ENCODE measurements around the gene NEK4. TPM values are rescaled to one million over a fixed set of nuclear protein-coding genes. Genes with fewer than 3 reads are reported as not detected.
A peak's percentile ranks its signal among the peaks of the same experiment; 100 is the strongest.

The NEK4 gene
- total and polyA plus RNA-seq, 2 of the 13 experiments (the other 11 are each of a cell fraction or from before 2014, with no cell fraction given): 16.5 to 38.0 TPM

GRCh38 chr3:52774901-52775864, 4.4 kb upstream of the NEK4 start (continued):
- TF ChIP-seq, protein P1, sequence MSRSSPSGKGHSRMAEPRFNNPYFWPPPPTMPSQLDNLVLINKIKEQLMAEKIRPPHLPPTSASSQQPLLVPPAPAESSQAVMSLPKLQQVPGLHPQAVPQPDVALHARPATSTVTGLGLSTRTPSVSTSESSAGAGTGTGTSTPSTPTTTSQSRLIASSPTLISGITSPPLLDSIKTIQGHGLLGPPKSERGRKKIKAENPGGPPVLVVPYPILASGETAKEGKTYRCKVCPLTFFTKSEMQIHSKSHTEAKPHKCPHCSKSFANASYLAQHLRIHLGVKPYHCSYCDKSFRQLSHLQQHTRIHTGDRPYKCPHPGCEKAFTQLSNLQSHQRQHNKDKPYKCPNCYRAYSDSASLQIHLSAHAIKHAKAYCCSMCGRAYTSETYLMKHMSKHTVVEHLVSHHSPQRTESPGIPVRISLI (CRISPR knock-in tag; IDR thresholded peaks at IDR 0.05; ENCODE audit: borderline replicate concordance): no peak; the same call in 1 of the 2 replicates
- TF ChIP-seq SIX4 (CRISPR knock-in tag; IDR thresholded peaks at IDR 0.05) (peak; percentile 72; the same call in 1 of the 2 replicates), ZNF652 (CRISPR knock-in tag; IDR thresholded peaks at IDR 0.05; ENCODE audit: borderline replicate concordance, low read depth) (no peak; the same call in 1 of the 2 replicates), PRPF4 (IDR thresholded peaks at IDR 0.05; ENCODE audit: low read depth, low read length, poor library complexity, severe bottlenecking) (no peak), SCMH1 (CRISPR knock-in tag; IDR thresholded peaks at IDR 0.05; ENCODE audit: borderline replicate concordance) (no peak), TGIF2 (CRISPR knock-in tag; IDR thresholded peaks at IDR 0.05) (peak; percentile 84), PREB (CRISPR knock-in tag; IDR thresholded peaks at IDR 0.05) (no peak), MTA3 (CRISPR knock-in tag; IDR thresholded peaks at IDR 0.05) (no peak), TCF12 (IDR thresholded peaks at IDR 0.05) (no peak), TCF12 (CRISPR knock-in tag; IDR thresholded peaks at IDR 0.05) (no peak; the same call in none of the 2 replicates), SATB2 (CRISPR knock-in tag; IDR thresholded peaks at IDR 0.05) (no peak), JUN (CRISPR knock-in tag; IDR thresholded peaks at IDR 0.05) (no peak), ZNF850 (CRISPR knock-in tag; conservative IDR thresholded peaks at IDR 0.05) (no peak), ZNF816 (CRISPR knock-in tag; IDR thresholded peaks at IDR 0.05; ENCODE audit: borderline replicate concordance) (no peak; the same call in 1 of the 2 replicates), KLF13 (CRISPR knock-in tag; IDR thresholded peaks at IDR 0.05) (no peak), MXI1 (IDR thresholded peaks at IDR 0.05; ENCODE audit: borderline replicate concordance, low read depth, low read length) (peak; percentile 76; the same call in 1 of the 3 replicates), ZNF12 (CRISPR knock-in tag; IDR thresholded peaks at IDR 0.05) (no peak), KDM5A (IDR thresholded peaks at IDR 0.05; ENCODE audit: borderline replicate concordance, low read length) (no peak), MED13 (CRISPR knock-in tag; IDR thresholded peaks at IDR 0.05) (peak; percentile 82; the same call in 1 of the 2 replicates), THYN1 (CRISPR knock-in tag; IDR thresholded peaks at IDR 0.05; ENCODE audit: borderline replicate concordance, low read depth) (no peak), HMGA1 (CRISPR knock-in tag; conservative IDR thresholded peaks at IDR 0.05) (no peak), ELF3 (CRISPR knock-in tag; IDR thresholded peaks at IDR 0.05) (peak; percentile 94), ZSCAN21 (CRISPR knock-in tag; IDR thresholded peaks at IDR 0.05; ENCODE audit: borderline replicate concordance) (no peak), MYC (CRISPR knock-in tag; IDR thresholded peaks at IDR 0.05; ENCODE audit: borderline replicate concordance) (peak; percentile 56; the same call in 1 of the 2 replicates), HDAC1 (CRISPR knock-in tag; IDR thresholded peaks at IDR 0.05) (peak; percentile 93)
- TF ChIP-seq, protein P2, sequence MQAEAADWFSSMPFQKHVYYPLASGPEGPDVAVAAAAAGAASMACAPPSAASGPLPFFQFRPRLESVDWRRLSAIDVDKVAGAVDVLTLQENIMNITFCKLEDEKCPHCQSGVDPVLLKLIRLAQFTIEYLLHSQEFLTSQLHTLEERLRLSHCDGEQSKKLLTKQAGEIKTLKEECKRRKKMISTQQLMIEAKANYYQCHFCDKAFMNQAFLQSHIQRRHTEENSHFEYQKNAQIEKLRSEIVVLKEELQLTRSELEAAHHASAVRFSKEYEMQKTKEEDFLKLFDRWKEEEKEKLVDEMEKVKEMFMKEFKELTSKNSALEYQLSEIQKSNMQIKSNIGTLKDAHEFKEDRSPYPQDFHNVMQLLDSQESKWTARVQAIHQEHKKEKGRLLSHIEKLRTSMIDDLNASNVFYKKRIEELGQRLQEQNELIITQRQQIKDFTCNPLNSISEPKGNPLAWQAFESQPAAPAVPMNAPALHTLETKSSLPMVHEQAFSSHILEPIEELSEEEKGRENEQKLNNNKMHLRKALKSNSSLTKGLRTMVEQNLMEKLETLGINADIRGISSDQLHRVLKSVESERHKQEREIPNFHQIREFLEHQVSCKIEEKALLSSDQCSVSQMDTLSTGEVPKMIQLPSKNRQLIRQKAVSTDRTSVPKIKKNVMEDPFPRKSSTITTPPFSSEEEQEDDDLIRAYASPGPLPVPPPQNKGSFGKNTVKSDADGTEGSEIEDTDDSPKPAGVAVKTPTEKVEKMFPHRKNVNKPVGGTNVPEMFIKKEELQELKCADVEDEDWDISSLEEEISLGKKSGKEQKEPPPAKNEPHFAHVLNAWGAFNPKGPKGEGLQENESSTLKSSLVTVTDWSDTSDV (CRISPR knock-in tag; IDR thresholded peaks at IDR 0.05): no peak

All from HepG2 (cell line).